GM21576 (cell line): Measurements from ENCODE around the gene ITPR2.
"Not testable (repeated sequence)": the region's sequence is repeated elsewhere in the genome, so short reads cannot be mapped to it uniquely, and the experiment has no call there.

Experiments used
- ATAC-seq: cut with Tn5 transposase; IDR thresholded peaks from one replicate; pipeline ENCODE4 v1.9.1; 2021; ENCODE audit warnings: mild to moderate bottlenecking, moderate library complexity; ENCODE audit not compliant: unreplicated experiment

The ITPR2 gene

DNA sequence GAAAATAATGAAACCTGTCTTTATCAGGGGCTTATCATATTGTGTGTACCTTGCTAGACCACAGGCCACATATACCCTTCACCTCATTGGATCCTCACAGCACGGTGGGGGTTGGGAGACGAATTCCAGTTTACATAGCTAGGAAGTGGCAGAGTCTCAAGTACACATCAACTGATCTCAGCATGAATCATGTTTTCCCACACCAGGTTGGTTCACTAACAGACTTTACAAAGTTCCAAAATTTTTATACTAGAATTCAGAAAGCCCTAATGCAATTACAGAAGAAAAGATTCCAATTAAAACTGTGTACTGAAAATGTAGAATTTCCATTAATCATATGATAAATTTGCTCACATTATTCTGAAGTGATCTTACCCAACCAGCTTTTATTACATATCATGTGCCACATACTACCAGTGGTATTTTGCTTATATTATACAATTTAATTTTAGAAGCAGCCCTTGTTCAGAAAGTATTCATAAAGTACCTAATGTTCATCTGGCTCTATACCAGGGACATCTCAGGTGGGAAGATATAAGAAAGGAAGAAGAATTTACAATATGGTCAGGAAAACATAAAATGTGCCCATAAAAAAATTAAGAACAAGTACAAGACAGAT is 196.2 kb downstream of the ITPR2 start:
- ATAC-seq: no peak

DNA sequence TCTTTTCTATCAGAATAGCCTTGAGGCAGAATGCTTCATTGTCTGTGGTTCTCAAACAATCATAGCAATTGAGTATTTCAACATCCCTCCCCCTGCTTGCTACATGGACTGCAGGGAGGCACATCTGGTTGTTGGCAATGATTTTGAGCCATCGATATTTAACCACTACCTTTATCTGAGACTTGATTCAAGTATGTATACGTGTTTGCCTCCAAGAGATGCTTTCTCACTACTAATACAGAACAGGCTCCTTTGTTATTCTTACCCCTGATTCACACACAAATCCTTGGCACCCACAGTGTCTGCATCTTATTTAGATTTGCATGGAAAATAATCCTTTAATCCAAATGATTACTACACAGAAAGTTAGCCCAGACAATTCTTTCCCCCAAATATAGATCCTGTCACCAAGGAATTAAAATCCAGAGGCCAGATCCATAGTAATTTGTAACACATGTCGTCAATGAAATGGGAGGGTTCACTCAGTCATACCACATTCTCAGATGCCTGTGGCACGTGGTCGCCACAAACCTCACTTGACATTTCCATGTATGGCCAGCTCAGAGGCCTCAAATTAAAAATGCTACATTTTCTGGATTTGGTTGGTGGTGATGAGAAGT is 199.3 kb downstream of the ITPR2 start:
- no peak for ATAC-seq

DNA sequence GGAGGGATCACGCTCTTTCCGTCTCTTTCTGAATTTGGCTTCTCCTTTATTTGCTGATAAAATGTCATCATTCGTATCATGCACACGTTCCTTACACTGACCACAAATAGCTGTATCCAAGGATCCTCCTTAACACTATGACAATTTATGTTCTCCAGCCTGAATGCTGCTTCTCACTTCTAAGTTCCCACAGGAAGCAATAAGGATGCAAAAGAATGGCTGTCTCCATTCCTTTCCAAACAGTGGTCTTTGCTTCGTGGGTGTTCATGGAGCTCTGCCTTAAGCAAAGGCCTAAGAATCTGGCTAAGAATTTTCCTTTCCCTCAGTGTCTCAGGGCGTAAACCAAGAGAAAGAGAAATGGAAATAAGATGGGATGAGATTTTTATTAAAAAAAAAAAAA is 200.2 kb downstream of the ITPR2 start:
- ATAC-seq: no peak

DNA sequence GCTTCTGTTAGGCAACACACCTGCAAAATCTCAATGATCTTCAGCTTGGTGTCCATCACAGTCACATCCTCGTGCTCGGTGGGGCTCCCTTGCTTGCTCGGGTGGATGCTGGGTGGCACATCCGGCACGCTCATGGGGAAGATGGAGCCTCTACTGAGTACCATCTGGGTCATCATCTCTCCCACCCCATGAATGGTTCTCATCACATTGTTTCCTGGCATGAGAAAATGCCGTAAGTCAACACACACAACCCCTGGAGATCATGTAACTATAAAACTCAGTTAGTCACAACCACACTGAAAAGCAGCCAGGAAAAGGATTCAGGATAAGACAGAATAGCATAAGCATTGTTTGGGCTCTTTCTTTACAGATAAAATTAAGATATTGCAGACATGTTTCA is 201.1 kb downstream of the ITPR2 start:
- ATAC-seq: no peak

DNA sequence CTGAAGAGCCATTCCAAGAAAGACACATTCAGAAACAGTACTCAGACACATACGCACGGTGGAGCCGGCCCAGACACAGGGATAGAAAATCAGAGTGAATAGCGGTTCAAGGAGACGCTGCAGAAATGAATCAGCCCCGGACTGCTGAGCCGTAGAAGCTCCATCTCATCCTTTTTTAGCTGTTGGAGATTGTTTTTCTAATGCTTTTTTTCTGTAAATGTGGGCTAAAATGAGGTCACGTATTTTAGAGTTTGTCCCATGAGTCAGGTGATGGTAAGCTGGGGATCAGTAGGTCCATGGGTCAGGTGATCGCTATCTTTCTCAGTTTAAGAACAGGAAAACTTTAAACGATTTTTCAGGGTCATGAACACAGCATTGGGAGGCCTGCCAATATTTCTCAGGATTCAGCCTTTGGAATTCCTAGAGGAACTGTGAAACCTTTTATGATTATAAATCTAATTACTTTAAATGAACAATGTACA is 202.4 kb downstream of the ITPR2 start:
- ATAC-seq: no peak

DNA sequence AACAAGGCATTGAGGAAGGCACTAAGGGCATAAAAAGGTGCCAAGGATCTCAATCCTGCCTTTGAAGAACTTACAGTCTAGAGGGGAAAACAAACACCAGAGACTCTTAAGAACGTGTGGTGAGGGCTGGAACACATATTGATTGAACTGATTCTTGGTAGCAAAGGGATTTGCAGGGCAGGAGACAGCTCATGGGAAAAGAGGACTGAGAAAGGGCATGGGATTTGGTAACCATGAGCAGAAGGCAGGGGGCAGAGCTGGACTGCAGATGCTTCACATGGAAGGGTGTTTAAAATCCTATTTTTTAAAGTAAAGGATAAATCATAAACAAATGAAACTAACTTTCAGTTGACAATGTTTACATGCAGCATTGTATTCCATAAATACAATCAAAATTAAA is 203.1 kb downstream of the ITPR2 start:
- no peak for ATAC-seq

DNA sequence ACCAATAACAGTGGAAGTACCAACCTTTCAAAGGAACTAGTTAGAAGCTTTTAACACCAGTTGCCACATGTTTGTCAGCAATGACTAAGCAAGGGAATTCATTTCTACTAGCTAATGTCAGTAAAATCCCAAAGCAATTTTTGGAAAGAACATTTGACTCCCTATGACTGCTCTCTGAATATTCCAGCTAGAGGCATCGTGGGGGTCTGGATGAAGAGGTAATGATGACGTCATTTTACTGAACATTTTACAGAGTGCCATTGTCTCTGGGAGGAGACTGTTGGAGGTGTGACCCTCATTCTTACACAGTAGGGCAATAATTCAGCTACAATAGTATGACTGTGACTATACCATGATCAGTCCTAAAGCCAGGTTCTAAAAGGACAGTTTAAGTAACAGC is 204.8 kb downstream of the ITPR2 start:
- no peak for ATAC-seq

DNA sequence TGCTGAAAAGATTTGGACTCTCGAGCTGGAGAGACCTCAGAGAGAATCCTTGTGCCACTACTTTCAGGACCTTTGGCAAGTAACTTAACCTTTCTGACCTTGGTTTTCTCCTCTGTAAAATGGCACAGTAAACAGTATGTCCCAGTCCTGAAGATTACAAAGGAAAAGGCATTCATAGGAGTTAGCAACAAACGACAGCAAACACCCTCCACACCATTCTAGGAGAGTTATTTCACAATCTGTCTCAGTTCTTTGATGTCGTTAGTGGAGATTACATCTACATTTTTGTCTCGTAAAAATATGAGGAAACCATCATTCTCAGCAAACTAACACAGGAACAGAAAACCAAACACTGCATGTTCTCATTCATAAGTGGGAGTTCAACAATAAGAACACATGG is 205.7 kb downstream of the ITPR2 start:
- no peak for ATAC-seq

DNA sequence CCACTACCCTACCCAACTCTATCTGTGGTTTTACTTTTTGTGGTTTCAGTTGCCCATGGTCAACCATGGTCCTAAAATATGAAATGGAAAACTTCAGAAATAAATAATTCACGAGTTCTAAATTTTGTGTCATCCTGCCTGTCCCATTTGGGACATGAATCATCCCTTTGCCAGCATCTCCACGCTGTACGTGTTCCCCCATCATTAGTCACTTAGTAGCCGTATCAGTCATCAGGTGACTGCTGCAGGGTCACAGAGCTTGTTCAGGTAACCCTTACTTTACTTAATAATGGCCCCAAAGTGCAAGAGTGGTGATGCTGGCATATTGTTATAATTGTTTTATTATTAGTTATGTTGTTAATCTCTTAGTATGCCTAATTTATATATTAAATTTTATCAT is 209.9 kb downstream of the ITPR2 start:
- no peak for ATAC-seq

DNA sequence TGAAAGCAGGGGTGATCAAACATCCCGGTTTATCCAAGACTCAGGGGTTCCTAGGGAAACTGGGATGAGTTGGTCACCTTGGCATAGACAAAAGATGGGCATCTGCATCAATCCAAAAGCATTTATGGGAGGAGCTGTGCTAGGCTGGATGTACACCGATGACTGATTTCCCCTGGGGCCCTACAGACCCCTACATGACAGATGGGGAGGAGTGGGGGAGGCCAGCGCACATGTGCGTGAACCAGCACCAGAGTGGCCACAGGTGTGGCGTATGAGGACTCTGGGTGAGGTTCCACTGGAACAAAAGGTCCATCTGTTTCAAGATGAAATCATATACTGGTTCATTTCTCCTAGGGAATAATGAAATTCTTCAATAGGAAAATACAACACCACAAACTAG is 210.4 kb downstream of the ITPR2 start:
- ATAC-seq: no peak

DNA sequence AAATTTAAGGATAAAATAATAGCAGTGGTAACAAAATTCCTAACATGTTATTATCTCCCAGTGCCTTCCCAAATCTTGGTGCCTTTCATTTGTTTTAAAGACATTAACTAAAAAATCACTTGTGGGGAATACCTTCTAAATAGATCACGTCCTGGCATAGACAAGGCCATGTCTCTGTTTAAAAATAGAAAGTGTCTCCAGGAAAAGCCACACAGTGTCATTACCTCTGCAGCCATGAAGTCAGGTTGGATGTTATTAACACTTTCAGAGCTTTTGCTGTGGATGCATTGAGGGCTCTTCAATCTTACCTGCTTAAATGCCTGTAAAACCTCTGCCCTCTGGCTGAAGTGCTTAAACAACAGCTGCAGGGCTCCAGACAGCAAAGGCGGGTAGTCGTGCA is 211.1 kb downstream of the ITPR2 start:
- no peak for ATAC-seq

DNA sequence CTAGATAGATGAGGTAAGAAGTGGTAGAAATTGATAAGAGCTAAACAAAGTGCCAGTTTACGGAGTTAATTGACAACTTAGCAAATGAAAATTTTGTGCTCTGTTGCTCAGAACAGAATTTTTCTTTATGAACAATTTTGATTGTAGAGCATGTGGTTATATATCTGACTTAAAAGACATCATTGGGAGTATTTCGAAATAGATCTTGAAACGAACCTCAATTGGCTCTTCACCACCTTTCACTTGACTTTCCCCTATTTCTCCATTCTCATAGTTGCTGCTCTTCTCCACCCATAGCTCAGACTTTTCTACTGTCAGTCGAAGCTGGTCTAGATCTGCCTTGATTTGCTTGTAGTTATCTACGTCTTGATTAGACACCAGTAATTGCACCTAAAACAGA is 212.1 kb downstream of the ITPR2 start:
- ATAC-seq: no peak

DNA sequence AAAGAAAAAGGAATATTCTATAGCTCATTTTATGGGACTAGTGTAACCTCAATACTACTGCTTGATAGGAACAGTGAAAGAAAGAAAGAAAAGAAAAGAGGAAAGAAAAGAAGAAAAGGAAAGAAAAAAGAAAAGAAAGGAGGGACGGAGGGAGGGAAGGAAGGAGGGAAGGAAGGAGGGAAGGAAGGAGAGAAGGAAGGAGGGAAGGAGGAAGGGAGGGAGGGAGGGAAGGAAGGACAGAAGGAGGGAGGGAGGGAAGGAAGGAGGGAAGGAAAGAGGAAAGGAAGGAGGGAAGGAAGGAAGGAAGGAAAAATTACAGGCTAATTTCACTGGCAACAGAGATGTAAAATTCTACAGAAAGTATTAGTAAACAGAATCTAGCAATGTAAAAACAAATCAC is 215.5 kb downstream of the ITPR2 start:
- ATAC-seq: no peak

DNA sequence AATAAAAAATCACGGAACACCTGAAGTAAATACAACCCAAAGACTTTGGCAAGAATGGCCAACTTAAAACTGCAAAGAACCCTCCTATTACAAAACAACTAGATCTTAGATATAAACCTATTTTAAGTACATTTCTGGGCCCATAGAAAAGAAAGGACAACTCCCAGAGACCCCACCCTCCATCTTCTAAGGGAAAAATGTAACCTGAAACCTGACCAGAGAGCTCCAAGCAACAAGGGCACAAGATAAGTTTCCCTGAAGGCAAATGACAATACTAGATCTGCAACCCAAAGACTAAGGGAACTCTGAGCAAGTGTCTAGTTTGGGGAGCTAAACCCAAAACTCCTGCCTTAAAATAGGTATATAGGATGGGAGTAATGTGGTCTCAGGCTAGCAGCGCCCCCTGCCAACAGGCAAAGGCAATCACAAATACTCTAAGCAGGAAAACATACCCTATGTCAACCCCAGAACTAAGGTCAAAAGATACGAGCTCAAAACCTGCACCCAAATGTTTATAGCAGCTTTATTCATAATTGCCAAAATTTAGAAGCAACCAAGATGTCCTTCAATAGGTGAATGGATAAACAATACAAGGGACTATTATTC is 218.9 kb downstream of the ITPR2 start:
- ATAC-seq: no peak

DNA sequence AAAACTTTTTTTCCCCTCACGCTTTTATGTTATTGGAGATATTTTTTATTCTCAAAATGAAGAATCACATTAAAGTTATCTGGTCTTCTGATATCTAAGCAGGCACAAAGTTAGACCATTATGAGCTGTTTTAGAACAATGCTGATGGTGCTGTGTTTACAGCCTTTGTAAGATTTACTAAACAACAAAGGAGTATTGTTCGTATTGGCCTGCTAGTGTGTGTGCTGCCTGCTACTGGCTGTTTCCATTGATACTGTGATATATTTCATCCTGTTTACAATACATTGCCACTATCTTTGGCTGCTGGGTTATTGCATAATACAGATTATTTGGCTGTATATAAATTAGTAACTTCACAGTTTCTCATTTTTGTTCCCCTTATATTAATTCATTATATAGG is 220.8 kb downstream of the ITPR2 start:
- no peak for ATAC-seq

DNA sequence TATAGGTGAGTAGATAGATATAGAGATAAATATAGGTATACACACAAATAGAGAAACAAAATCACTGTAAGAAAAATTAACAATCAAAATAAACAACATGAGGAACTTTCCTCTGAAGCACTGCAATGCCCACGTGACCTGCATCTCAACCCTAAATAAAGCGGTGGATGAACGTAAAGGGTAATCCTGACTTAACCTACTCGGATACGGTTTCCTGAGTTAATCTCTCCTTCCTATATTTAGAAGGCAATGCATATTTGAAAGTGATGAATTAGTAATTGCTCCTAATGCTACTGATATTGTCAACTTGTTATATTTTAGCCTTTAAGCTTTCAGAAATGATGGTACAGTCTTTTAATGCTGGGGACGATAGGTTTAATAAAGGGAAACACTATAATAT is 221.4 kb downstream of the ITPR2 start:
- ATAC-seq: no peak

DNA sequence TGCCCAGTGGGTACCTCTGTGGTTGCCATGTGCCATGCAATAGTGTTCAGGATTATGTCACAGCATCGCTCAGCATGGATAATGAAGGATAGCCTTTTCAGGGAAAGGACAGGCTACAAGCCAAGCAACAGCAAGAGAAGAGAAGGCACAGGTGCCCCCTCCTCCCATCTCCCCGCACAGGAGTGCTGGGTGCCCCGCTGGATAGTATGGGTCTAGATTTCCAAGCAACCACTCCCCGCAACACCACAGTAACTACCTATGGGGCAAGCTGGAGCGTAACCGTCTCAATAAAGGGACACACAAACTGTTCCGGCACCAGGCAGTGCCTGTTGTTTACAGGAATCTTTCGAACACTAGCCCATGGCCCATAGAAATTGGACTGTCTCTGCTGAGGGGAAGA is 222.2 kb downstream of the ITPR2 start:
- ATAC-seq: no peak

DNA sequence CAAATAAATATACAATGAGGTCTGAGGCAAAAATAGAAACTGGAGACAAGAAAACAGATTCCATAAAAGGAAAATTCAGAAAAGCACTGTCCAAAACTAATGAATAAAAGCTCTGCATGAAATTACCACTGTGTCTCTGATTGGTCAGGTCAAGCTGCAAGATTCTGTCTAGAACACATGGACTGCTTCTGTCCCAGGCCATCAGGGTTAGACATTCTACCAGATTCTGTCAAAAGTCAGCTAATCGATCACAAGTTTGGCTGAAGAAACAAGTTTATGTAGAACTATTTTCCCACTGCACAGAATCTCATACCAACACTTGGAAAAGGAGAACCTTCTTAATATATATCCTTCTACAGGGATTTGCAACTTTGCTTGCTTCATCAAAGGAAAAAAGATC is 223.0 kb downstream of the ITPR2 start:
- no peak for ATAC-seq

DNA sequence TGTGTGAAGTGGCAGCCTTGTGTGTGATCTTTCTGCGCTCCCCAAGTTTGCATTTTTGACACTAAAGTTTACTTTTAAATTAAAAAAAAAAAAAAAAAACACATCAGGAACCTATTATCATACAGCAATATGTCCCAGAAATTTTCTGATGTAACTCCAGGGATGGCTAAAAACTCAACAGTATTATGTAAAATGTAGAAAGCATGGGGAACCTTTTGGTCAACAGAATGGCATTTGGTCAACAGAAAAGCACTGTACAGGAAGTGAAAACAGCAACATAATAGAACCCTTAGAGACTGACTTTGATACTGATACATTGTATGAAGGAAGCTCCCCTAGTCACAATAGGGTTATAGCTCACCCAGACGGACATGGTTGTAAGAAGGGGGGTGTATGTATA is 224.3 kb downstream of the ITPR2 start:
- ATAC-seq: no peak

DNA sequence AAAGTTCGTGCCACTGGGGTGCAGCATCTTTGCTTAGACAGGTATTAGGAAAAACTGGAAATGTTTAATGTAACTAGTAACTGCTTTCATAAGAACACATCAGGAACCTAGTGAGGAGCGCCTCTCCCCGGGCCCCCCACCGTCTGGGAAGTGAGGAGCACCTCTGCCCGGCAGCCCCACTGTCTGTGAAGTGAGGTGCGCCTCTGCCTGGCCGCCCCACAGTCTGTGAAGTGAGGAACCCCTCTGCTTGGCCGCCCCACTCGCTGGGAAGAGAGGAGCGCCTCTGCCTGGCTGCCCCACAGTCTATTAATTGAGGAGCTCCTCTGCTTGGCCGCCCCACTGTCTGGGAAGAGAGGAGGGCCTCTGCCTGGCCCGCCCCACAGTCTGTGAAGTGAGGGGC is 224.7 kb downstream of the ITPR2 start:
- no peak for ATAC-seq

DNA sequence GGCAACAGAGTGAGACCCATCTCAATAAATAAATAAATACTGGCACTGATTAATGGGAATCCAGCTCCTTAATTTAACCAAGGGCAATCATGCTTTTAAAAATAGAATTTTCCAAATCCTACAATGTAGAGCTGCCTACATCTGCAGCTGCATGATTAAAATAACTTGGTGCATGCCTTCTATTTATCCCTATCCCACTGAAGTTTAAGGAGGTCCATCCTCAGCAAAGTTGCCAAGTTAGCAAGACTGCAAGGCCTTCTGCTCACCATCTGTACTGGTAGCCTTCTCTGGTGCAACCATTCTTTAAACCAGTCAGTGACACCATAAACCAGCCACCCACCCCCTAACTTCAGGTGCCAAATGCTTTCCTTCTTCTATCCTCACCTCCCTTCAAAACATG is 226.1 kb downstream of the ITPR2 start:
- ATAC-seq: no peak

DNA sequence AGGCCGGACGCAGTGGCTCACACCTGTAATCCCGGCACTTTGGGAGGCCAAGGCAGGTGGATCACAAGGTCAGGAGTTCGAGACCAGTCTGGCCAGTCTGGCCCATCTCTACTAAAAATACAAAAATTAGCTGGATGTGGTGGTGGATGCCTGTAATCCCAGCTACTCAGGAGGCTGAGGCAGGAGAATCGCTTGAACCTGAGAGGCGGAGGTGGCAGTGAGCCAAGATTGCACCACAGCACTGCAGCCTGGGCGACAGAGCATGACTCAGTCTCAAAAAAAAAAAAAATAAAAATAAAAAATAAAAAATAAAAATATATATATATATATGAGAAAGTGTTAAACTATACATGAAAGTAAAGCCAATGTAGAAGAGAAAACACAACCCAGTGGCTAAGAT is 228.2 kb downstream of the ITPR2 start:
- ATAC-seq: not testable (repeated sequence)
